Prostate gland (tissue), 2 donors: Measurements from ENCODE around the gene ASIC2. TPM values are rescaled to one million over a fixed set of nuclear protein-coding genes. Genes with fewer than 3 reads are reported as not detected.

Source experiments
- DNase-seq: peaks from one replicate; pipeline ENCODE4 v3.0.0-alpha.2; 2019; ENCODE audit warnings: low spot score
- H3K27ac ChIP-seq, 2 donors: fragments of 200-600 bp; sonication (generic); 2 replicates each; pipeline ENCODE4 v1.5.1; 2017 to 2019
- H3K27me3 ChIP-seq: fragments of 200-600 bp; sonication (generic); replicated peaks from 2 replicates; pipeline ENCODE4 v1.5.1; 2019; ENCODE audit not compliant: insufficient read depth
- H3K36me3 ChIP-seq, 2 donors: fragments of 200-600 bp; sonication (generic); 1 replicate in 1 of 2; 2 replicates in 1 of 2; pipeline versions ENCODE4 v1.5.1 to v1.8.1; 2017 to 2019
- H3K4me1 ChIP-seq: fragments of 200-600 bp; sonication (generic); replicated peaks from 2 replicates; pipeline ENCODE4 v1.5.1; 2019
- H3K4me3 ChIP-seq, 2 donors: fragments of 200-600 bp; sonication (generic); 2 replicates each; pipeline ENCODE4 v1.5.1; 2017 to 2019
- H3K9me3 ChIP-seq: fragments of 200-600 bp; sonication (generic); 2 replicates; pipeline ENCODE4 v1.5.1; 2017
- POLR2A ChIP-seq: fragments of 450-650 bp; IDR thresholded peaks from one replicate; pipeline ENCODE4 v1.6.1; 2016; ENCODE audit warnings: antibody characterized with exemption, mild to moderate bottlenecking
- POLR2AphosphoS5 ChIP-seq: sonication (generic); formaldehyde crosslinking; IDR thresholded peaks from one replicate; pipeline ENCODE4 v1.6.1; 2017; ENCODE audit warnings: antibody characterized with exemption
- WGBS: methylation state at CpG from one replicate; pipeline ENCODE4 v1.1.5; 2018; 5-methylcytosine and 5-hydroxymethylcytosine counted together
- intact Hi-C: fragments of 100-400 bp; cut with DNase I; formaldehyde crosslinking; loops from one replicate; pipeline ENCODE4 v1.14.2; 2022
- total RNA-seq, 2 donors: library from RNA; depleted of rRNA; stranded (reverse); fragments of >200 nt; gene quantifications; one replicate each; pipeline ENCODE4 v1.1.0, GENCODE V29; 2016
- TF ChIP-seq, protein P1 (sequence below), 4 experiments: fragments of 200-600 bp in 2 of 4; fragments of 450-650 bp in 2 of 4; sonication (generic) in 2 of 4; IDR thresholded peaks; 1 replicate in 3 of 4; 2 replicates in 1 of 4; pipeline ENCODE4 v1.5.1; 2016 to 2019; ENCODE audit warnings: antibody characterized with exemption in 4 of 4, mild to moderate bottlenecking in 2 of 4, moderate library complexity in 2 of 4

Gene ASIC2
- total RNA-seq, result 1 to 10 TPM in 1 of 2 donors, not detected in 1; 3.2 TPM

DNA sequence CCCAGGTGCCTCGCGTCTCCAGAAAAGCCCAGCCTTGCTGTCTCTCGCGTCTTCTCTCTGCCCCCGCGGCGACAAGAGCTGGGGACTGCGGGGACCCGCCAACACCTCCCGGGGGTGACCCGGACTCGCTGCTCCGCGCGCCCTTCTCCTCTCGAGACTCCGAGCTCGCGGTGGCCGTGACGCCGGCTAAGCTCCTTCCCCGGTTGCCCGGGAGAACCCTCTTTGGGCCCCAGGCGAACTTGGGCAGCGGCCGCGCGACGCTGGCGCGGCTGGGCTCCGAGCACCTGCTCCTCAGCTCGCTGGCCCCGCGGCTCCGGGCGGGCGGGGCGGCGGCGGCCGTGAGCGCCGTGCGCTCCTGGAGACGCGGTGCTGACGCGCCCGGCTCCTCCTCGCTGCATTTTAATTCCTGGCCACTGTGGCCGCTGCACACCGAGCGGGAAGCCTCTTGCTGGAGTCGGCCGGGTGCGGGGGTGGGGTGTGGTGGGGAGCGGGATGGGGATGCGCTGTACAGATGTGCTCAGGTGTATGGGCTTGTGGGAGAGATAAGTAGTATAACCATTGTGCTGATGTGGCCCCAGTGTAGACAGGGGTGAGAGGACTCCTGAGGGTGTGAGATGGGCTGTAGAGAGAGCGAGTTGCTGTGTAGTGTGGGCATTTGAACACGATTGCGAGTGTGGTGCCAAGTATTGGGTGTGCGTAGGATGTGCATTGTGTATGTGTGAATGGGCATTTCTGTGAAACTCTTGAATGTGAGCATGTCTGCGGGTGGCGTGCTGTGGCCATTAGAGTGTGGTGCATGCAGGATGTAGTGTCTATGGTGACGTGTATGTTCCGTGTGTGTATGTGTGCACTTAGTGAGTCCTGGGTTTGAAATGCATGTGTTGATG lies at the start of gene ASIC2:
TSS of gene ASIC2 (minus strand) at position 315 of the 887 bp plus-strand sequence.
- H3K4me3 ChIP-seq, result peak within 1 kb of the TSS; percentile 6 to 22
- H3K27ac ChIP-seq, result no peak within 1 kb of the TSS
- no peak for DNase-seq
- H3K4me1 ChIP-seq, result peaks cover 4% of the 10 kb centered on the region
- intact Hi-C loops, result no loop called here
- WGBS, result 11% methylated on average over 50 of the region's 68 CpGs
- no peaks in the 10 kb centered on the region for H3K9me3 ChIP-seq
- H3K27me3 ChIP-seq, result peaks cover 4% of the 10 kb centered on the region
- TF ChIP-seq, protein P1, sequence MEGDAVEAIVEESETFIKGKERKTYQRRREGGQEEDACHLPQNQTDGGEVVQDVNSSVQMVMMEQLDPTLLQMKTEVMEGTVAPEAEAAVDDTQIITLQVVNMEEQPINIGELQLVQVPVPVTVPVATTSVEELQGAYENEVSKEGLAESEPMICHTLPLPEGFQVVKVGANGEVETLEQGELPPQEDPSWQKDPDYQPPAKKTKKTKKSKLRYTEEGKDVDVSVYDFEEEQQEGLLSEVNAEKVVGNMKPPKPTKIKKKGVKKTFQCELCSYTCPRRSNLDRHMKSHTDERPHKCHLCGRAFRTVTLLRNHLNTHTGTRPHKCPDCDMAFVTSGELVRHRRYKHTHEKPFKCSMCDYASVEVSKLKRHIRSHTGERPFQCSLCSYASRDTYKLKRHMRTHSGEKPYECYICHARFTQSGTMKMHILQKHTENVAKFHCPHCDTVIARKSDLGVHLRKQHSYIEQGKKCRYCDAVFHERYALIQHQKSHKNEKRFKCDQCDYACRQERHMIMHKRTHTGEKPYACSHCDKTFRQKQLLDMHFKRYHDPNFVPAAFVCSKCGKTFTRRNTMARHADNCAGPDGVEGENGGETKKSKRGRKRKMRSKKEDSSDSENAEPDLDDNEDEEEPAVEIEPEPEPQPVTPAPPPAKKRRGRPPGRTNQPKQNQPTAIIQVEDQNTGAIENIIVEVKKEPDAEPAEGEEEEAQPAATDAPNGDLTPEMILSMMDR (IDR thresholded peaks at IDR 0.05), result no peak
- TF ChIP-seq POLR2AphosphoS5 (no peak), POLR2A (no peak)
- H3K36me3 ChIP-seq, result no peaks in the 10 kb centered on the region

DNA sequence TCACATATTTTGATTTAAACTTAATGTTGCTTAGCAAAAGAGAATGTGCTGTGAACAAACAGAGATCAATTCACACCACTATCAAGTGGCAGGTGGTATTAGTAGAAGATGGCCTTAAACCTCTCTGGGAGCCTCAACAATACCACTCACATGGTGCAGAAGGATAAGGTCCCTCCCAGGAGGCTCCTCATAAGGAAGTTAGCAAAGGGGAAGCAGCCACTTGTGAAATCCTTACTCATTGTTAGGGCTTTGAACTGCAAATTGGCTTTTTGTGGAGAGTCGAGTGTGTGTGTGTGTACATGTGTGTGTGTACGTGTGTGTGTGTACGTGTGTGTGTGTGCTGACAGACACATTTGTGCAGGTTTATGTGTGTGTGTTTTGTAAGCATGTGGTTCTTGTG lies 48.9 kb upstream of the ASIC2 start:
- Histone ChIP-seq H3K27me3 (peaks cover 2% of the 10 kb centered on the region), H3K36me3 (no peaks in the 10 kb centered on the region), H3K4me3 (no peak overlapping the region), H3K27ac (no peak overlapping the region), H3K9me3 (no peaks in the 10 kb centered on the region), H3K4me1 (no peaks in the 10 kb centered on the region)
- no peak for DNase-seq
- TF ChIP-seq, protein P1 (IDR thresholded peaks at IDR 0.05), result no peak
- TF ChIP-seq POLR2A (no peak), POLR2AphosphoS5 (no peak)
- WGBS, result 49% methylated on average over 3 of the region's 3 CpGs
- intact Hi-C loops, result no loop called here

DNA sequence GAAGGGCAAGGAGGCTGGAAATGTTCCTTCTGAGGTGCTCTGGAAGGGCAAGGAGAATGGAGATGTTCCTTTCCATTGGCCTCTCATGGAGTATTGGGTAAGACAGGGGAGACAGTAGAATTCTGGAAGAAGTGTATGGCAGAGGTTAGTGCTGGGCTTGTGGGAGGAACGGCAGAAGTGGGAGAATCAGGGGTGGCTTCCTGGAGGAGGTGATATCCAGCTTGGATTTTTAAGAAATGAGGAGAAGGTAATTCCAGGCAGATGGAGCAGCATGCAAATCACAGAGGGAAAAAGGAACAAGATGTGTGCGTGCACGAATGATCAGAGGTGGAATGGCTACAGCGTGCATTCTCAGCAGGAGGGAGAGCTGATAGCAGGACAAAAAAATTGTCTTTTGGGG lies 45.1 kb upstream of the ASIC2 start:
- intact Hi-C loops, result no loop called here
- Histone ChIP-seq H3K4me3 (no peak overlapping the region), H3K27me3 (peaks cover 2% of the 10 kb centered on the region), H3K4me1 (no peaks in the 10 kb centered on the region), H3K36me3 (no peaks in the 10 kb centered on the region), H3K9me3 (no peaks in the 10 kb centered on the region), H3K27ac (no peak overlapping the region)
- DNase-seq, result no peak
- TF ChIP-seq, protein P1 (IDR thresholded peaks at IDR 0.05), result no peak
- no peak for TF ChIP-seq POLR2A
- no peak for TF ChIP-seq POLR2AphosphoS5
- WGBS, result 78% methylated on average over 4 of the region's 4 CpGs

DNA sequence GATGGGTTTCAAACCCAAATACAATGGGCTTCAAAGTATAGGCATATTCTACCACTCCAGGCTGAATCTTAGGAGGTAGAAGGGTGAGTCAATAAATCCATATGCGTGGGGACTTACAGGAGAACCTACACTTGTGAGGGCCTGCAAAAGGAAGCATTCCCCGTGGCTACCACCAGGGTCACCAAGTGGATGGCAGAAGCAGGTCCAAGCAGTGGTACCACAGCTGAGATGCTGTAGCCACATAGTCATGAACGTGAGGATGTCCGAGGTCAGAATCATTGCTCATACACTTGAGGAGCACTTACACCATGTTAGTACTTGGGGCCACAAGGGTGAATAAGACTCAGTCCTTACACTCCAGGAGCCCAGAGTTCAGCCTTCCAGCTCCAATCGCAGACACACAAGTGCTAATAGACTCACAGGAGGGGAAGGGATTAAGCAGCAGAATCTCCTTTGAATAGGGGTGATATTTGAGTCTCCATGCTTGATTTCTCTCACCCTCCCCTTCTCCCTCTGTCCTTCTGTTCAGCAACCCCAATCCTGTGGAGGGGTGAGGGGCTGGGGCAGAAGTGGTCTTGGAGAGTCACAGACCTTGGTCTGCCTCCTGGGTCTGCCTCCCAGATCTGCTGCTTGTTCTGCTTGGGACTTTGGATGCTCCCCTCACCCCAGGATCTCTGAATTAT lies 42.5 kb upstream of the ASIC2 start:
- WGBS, result 52% methylated on average over 5 of the region's 5 CpGs
- Histone ChIP-seq H3K27ac (no peak overlapping the region), H3K4me3 (no peak overlapping the region), H3K27me3 (no peaks in the 10 kb centered on the region), H3K36me3 (no peaks in the 10 kb centered on the region), H3K9me3 (no peaks in the 10 kb centered on the region), H3K4me1 (no peaks in the 10 kb centered on the region)
- DNase-seq, result no peak
- intact Hi-C loops, result no loop called here
- no peak for TF ChIP-seq POLR2A
- TF ChIP-seq, protein P1 (IDR thresholded peaks at IDR 0.05), result no peak
- no peak for TF ChIP-seq POLR2AphosphoS5
